ENCODE data around the gene TPCN2.

GRCh38 chr11:69137151-69137844 is 88.6 kb downstream of the TPCN2 start:
- TF ChIP-seq CTCF (IDR thresholded peaks at IDR 0.05 in 2 of 3, conservative IDR thresholded peaks at IDR 0.05 in 1 of 3; ENCODE audit: borderline replicate concordance in 1 of 3, insufficient read depth in 1 of 3, low read depth in 2 of 3, low read length in 2 of 3) = no peak
- no peak for TF ChIP-seq POLR2A (IDR thresholded peaks at IDR 0.05; ENCODE audit: borderline replicate concordance, extremely low read depth, insufficient read depth, insufficient read length)
- no peak for TF ChIP-seq EZH2 (IDR thresholded peaks at IDR 0.05)
- TF ChIP-seq CEBPB (IDR thresholded peaks at IDR 0.05; ENCODE audit: low read depth) = no peak
- TF ChIP-seq SIN3A (IDR thresholded peaks at IDR 0.05; ENCODE audit: low read depth) = no peak
- no peak for TF ChIP-seq REST (IDR thresholded peaks at IDR 0.05; ENCODE audit: low read depth)
- TF ChIP-seq ZFX (IDR thresholded peaks at IDR 0.05) = no peak
- no peak for TF ChIP-seq ZNF274 (IDR thresholded peaks at IDR 0.05; ENCODE audit: low read depth, low read length)
- TF ChIP-seq EGR1 (IDR thresholded peaks at IDR 0.05; ENCODE audit: low read depth) = no peak
- no peak for TF ChIP-seq POLR2AphosphoS5 (IDR thresholded peaks at IDR 0.05; ENCODE audit: low read depth, low read length)
- TF ChIP-seq MAX (IDR thresholded peaks at IDR 0.05) = no peak
- TF ChIP-seq EZH2phosphoT487 (IDR thresholded peaks at IDR 0.05; ENCODE audit: borderline replicate concordance) = no peak
